Epithelial cell of esophagus (primary cell): ENCODE results near the gene ANKFN1.

Source experiments
- DNase-seq: peaks from one replicate; pipeline ENCODE4 v3.0.0; 2010; ENCODE audit warnings: low read depth
- H3K4me3 ChIP-seq: 2 replicates; pipeline ENCODE4 v1.5.1; 2011; ENCODE audit warnings: mild to moderate bottlenecking, low read length, control low read depth
- CTCF ChIP-seq: IDR thresholded peaks from 2 replicates; pipeline ENCODE4 v1.5.1; 2011; ENCODE audit warnings: low read depth, mild to moderate bottlenecking, low read length, control low read depth, inconsistent platforms; ENCODE audit not compliant: insufficient read depth; ENCODE audit errors: missing control alignments

ANKFN1 gene

GRCh38 chr17:56514264-56514663 is 361.0 kb downstream of the ANKFN1 start:
- DNase-seq = no peak
- TF ChIP-seq CTCF = no peak
- H3K4me3 ChIP-seq = no peak overlapping the region

- no peak for DNase-seq
- H3K4me3 ChIP-seq = no peak overlapping the region
- no peak for TF ChIP-seq CTCF
Observed at GRCh38 chr17:56514899-56515298, 361.6 kb downstream of the ANKFN1 start.

GRCh38 chr17:56521414-56522141 is 368.3 kb downstream of the ANKFN1 start:
- DNase-seq = no peak
- no peak overlapping the region for H3K4me3 ChIP-seq
- TF ChIP-seq CTCF = no peak

- TF ChIP-seq CTCF = no peak
- no peak overlapping the region for H3K4me3 ChIP-seq
- DNase-seq = no peak
Observed at GRCh38 chr17:56523042-56523441, 369.8 kb downstream of the ANKFN1 start.

GRCh38 chr17:56528696-56529095 is 375.4 kb downstream of the ANKFN1 start:
- no peak overlapping the region for H3K4me3 ChIP-seq
- no peak for TF ChIP-seq CTCF
- DNase-seq = peak; percentile 8

- no peak for TF ChIP-seq CTCF
- DNase-seq = no peak
- no peak overlapping the region for H3K4me3 ChIP-seq
Observed at GRCh38 chr17:56532926-56533325, 379.7 kb downstream of the ANKFN1 start.

GRCh38 chr17:56536766-56537165 is 383.5 kb downstream of the ANKFN1 start:
- no peak for TF ChIP-seq CTCF
- no peak for DNase-seq

More at GRCh38 chr17:56536766-56537165, 383.5 kb downstream of the ANKFN1 start:
- no peak overlapping the region for H3K4me3 ChIP-seq
